Dedifferentiated amniotic fluid mesenchymal stem cell (primary cell): Measurements from ENCODE around the gene LDAH.
"Not testable (repeated sequence)": the region's sequence is repeated elsewhere in the genome, so short reads cannot be mapped to it uniquely, and the experiment has no call there.

Experiments
- DNase-seq: peaks from one replicate; pipeline ENCODE4 v3.0.0-alpha.2; 2016; ENCODE audit errors: extremely low spot score

LDAH gene

GRCh38 chr2:20723543-20723942 lies 99.4 kb downstream of the LDAH start:
- no peak for DNase-seq

- no peak for DNase-seq
Measured at GRCh38 chr2:20722592-20723240, 100.2 kb downstream of the LDAH start.

GRCh38 chr2:20717641-20718040 lies 105.3 kb downstream of the LDAH start:
- no peak for DNase-seq

GRCh38 chr2:20716164-20716563 lies 106.7 kb downstream of the LDAH start:
- DNase-seq, result not testable (repeated sequence)

- DNase-seq, result not testable (repeated sequence)
Measured at GRCh38 chr2:20714412-20714811, 108.5 kb downstream of the LDAH start.

GRCh38 chr2:20713585-20713984 lies 109.3 kb downstream of the LDAH start:
- DNase-seq, result not testable (repeated sequence)

GRCh38 chr2:20711641-20712040 lies 111.3 kb downstream of the LDAH start:
- not testable (repeated sequence) for DNase-seq

GRCh38 chr2:20707601-20708000 lies 115.3 kb downstream of the LDAH start:
- no peak for DNase-seq

- no peak for DNase-seq
Measured at GRCh38 chr2:20706786-20707185, 116.1 kb downstream of the LDAH start.

GRCh38 chr2:20706217-20706616 lies 116.7 kb downstream of the LDAH start:
- DNase-seq, result no peak

GRCh38 chr2:20704886-20705285 lies 118.0 kb downstream of the LDAH start:
- no peak for DNase-seq

- DNase-seq, result no peak
Measured at GRCh38 chr2:20702563-20702962, 120.3 kb downstream of the LDAH start.

GRCh38 chr2:20698916-20699613 lies 123.8 kb downstream of the LDAH start:
- no peak for DNase-seq

- DNase-seq, result no peak
Measured at GRCh38 chr2:20697322-20697934, 125.5 kb downstream of the LDAH start.

GRCh38 chr2:20696366-20696765 lies 126.5 kb downstream of the LDAH start:
- DNase-seq, result no peak

GRCh38 chr2:20693317-20693716 lies 129.6 kb downstream of the LDAH start:
- DNase-seq, result no peak

GRCh38 chr2:20692081-20692480 lies 130.8 kb downstream of the LDAH start:
- DNase-seq, result no peak

- DNase-seq, result no peak
Measured at GRCh38 chr2:20691076-20691734, 131.7 kb downstream of the LDAH start.

GRCh38 chr2:20689428-20690264 lies 133.3 kb downstream of the LDAH start:
- DNase-seq, result no peak

- DNase-seq, result no peak
Measured at GRCh38 chr2:20687260-20687832, 135.6 kb downstream of the LDAH start.

- no peak for DNase-seq
Measured at GRCh38 chr2:20684581-20685063, 138.3 kb downstream of the LDAH start.
